Measurements from ENCODE around the gene MORN1.

- TF ChIP-seq CTCF (conservative IDR thresholded peaks at IDR 0.05; ENCODE audit: low read depth in 2 of 2) (no peak), EZH2 (IDR thresholded peaks at IDR 0.05; ENCODE audit: low read depth, unreplicated experiment) (no peak), POLR2AphosphoS5 (IDR thresholded peaks at IDR 0.05; ENCODE audit: low read depth) (no peak)
Observed at GRCh38 chr1:2417833-2418225, 26.5 kb upstream of the MORN1 start.

Measured in GM23338 (cell line).